Keratinocyte (primary cell): Measurements from ENCODE around the gene RTN4R. TPM values are rescaled to one million over a fixed set of nuclear protein-coding genes. Genes with fewer than 3 reads are reported as not detected.

Experiments
- DNase-seq: peaks from one replicate; pipeline ENCODE4 v3.0.0-alpha.2; 2011; ENCODE audit warnings: low read depth, missing footprints, low spot score
- FAIRE-seq: peaks from 2 replicates; lab custom pipeline; 2011; peaks lifted over from hg19 to GRCh38; lab: Jason Lieb, UNC
- H2AFZ ChIP-seq: 2 replicates; pipeline ENCODE4 v1.6.0; 2012; ENCODE audit warnings: low read length, control low read depth, inconsistent platforms; ENCODE audit not compliant: control insufficient read depth
- H3K27ac ChIP-seq: 2 replicates; pipeline ENCODE4 v1.5.1; 2011; ENCODE audit warnings: low read length; ENCODE audit not compliant: control insufficient read depth, insufficient read depth
- H3K27me3 ChIP-seq: 3 replicates; pipeline ENCODE4 v1.6.0; 2011; ENCODE audit warnings: low read length; ENCODE audit not compliant: control insufficient read depth, insufficient read depth; ENCODE audit errors: extremely low read depth
- H3K36me3 ChIP-seq, 2 experiments: 2 replicates in 1 of 2; 3 replicates in 1 of 2; pipeline ENCODE4 v1.5.1; 2011; ENCODE audit warnings: low read length in 2 of 2, mild to moderate bottlenecking in 1 of 2; ENCODE audit not compliant: control insufficient read depth in 2 of 2, insufficient read depth in 2 of 2; ENCODE audit errors: extremely low read depth in 1 of 2
- H3K4me1 ChIP-seq: 3 replicates; pipeline ENCODE4 v1.5.1; 2011; ENCODE audit warnings: low read length; ENCODE audit not compliant: control insufficient read depth, insufficient read depth; ENCODE audit errors: extremely low read depth
- H3K4me2 ChIP-seq: 3 replicates; pipeline ENCODE4 v1.6.0; 2011; ENCODE audit warnings: low read depth, low read length; ENCODE audit not compliant: control insufficient read depth, insufficient read depth; ENCODE audit errors: extremely low read depth
- H3K4me3 ChIP-seq, 3 experiments: fragments of 200-600 bp in 1 of 3; sonication (generic) in 1 of 3; 2 replicates in 2 of 3; 3 replicates in 1 of 3; pipeline ENCODE4 v1.5.1; 2011 to 2016; ENCODE audit warnings: low read length in 3 of 3, mild to moderate bottlenecking in 3 of 3, control low read depth in 2 of 3, inconsistent platforms in 1 of 3, low read depth in 1 of 3, mixed read lengths in 1 of 3, mixed run types in 1 of 3, moderate library complexity in 1 of 3; ENCODE audit not compliant: control insufficient read depth in 2 of 3, insufficient read depth in 2 of 3; ENCODE audit errors: extremely low read depth in 1 of 3
- H3K79me2 ChIP-seq: 2 replicates; pipeline ENCODE4 v1.6.0; 2012; ENCODE audit warnings: low read length; ENCODE audit not compliant: control insufficient read depth, insufficient read depth
- H3K9ac ChIP-seq: 3 replicates; pipeline ENCODE4 v1.6.0; 2011; ENCODE audit warnings: low read length; ENCODE audit not compliant: control insufficient read depth, insufficient read depth; ENCODE audit errors: extremely low read depth
- H3K9me1 ChIP-seq: 3 replicates; pipeline ENCODE4 v1.6.0; 2011; ENCODE audit warnings: low read length; ENCODE audit not compliant: control insufficient read depth, insufficient read depth; ENCODE audit errors: extremely low read depth
- H3K9me3 ChIP-seq: 2 replicates; pipeline ENCODE4 v1.5.1; 2012; ENCODE audit warnings: low read depth, low read length; ENCODE audit not compliant: control insufficient read depth
- H4K20me1 ChIP-seq: 3 replicates; pipeline ENCODE4 v1.6.0; 2011; ENCODE audit warnings: low read length; ENCODE audit not compliant: control insufficient read depth, insufficient read depth; ENCODE audit errors: extremely low read depth
- EZH2 ChIP-seq: IDR thresholded peaks from one replicate; pipeline ENCODE4 v1.6.1; 2012; ENCODE audit warnings: inconsistent platforms, mild to moderate bottlenecking, low read length, moderate library complexity
- dilution Hi-C: fragments of 300-500 bp; cut with MboI; formaldehyde crosslinking; loops from one replicate; pipeline ENCODE4 v1.7.0; 2020; ENCODE audit warnings: low sequenced_read_pairs; ENCODE audit not compliant: extremely low pct_ligation_motif_present
- polyA plus RNA-seq, 5 experiments: library from polyadenylated mRNA; depleted of rRNA in 3 of 5; stranded (reverse) in 3 of 5; stranded (forward) in 1 of 5; unstranded in 1 of 5; fragments of >200 nt; gene quantifications; 1 replicate in 1 of 5; 2 replicates in 3 of 5; 3 replicates in 1 of 5; pipeline versions ENCODE4 v1.2.1 to v1.2.3, GENCODE V29; 2011 to 2012; ENCODE audit warnings: missing spikeins in 2 of 5, low read depth in 1 of 5, low replicate concordance in 1 of 5
- TF ChIP-seq, protein P1 (sequence below), 3 experiments: IDR thresholded peaks in 1 of 3; conservative IDR thresholded peaks in 1 of 3; optimal IDR thresholded peaks in 1 of 3; 2 replicates in 2 of 3; 3 replicates in 1 of 3; pipeline versions ENCODE3 to v1.5.1; 2011; ENCODE audit warnings: low read length in 3 of 3, mild to moderate bottlenecking in 3 of 3, moderate library complexity in 2 of 3, control low read depth in 1 of 3, inconsistent platforms in 1 of 3; ENCODE audit not compliant: insufficient read depth in 2 of 3; ENCODE audit errors: extremely low read depth in 1 of 3

Gene RTN4R
- polyA plus RNA-seq, 1 donor (not counting 4 experiments of a cell fraction or from before 2014, with no cell fraction given), result 2.5 TPM

- Histone ChIP-seq H3K4me3 (no peak overlapping the region), H3K4me2 (no peak overlapping the region), H3K27me3 (peaks cover 16% of the 10 kb centered on the region), H2AFZ (no peak overlapping the region), H4K20me1 (no peaks in the 10 kb centered on the region), H3K79me2 (no peaks in the 10 kb centered on the region), H3K9ac (no peak overlapping the region), H3K27ac (no peak overlapping the region), H3K9me1 (no peaks in the 10 kb centered on the region), H3K9me3 (no peaks in the 10 kb centered on the region), H3K4me1 (no peaks in the 10 kb centered on the region), H3K36me3 (no peaks in the 10 kb centered on the region)
- TF ChIP-seq, protein P1, sequence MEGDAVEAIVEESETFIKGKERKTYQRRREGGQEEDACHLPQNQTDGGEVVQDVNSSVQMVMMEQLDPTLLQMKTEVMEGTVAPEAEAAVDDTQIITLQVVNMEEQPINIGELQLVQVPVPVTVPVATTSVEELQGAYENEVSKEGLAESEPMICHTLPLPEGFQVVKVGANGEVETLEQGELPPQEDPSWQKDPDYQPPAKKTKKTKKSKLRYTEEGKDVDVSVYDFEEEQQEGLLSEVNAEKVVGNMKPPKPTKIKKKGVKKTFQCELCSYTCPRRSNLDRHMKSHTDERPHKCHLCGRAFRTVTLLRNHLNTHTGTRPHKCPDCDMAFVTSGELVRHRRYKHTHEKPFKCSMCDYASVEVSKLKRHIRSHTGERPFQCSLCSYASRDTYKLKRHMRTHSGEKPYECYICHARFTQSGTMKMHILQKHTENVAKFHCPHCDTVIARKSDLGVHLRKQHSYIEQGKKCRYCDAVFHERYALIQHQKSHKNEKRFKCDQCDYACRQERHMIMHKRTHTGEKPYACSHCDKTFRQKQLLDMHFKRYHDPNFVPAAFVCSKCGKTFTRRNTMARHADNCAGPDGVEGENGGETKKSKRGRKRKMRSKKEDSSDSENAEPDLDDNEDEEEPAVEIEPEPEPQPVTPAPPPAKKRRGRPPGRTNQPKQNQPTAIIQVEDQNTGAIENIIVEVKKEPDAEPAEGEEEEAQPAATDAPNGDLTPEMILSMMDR (optimal IDR thresholded peaks at IDR 0.05 in 1 of 3, IDR thresholded peaks at IDR 0.05 in 1 of 3, conservative IDR thresholded peaks at IDR 0.05 in 1 of 3; ENCODE audit: extremely low read depth in 1 of 3, insufficient read depth in 2 of 3, low read length in 3 of 3), result no peak
- TF ChIP-seq EZH2, result no peak
- dilution Hi-C loops, result no loop called here
- no peak for DNase-seq
- no peak for FAIRE-seq
These were observed 23.5 kb upstream of the RTN4R start for GRCh38 chr22:20291604-20292063.

DNA sequence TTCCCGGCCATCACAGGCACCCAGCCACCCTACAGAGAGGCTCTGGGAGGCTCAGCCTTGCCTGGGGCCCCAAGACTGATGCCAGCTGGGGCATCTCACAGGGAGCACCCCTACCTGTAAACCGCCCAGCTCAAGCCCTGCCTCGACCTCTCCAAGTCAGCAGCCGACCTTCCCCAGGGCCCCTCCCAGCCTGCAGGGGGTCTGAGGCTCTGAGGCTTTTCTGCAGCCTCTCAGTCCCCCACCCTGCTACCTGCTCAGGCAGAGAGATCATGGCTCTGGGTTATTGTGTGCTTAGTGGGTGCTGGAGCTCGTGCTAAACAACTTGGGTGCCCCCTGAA lies 23.1 kb upstream of the RTN4R start:
- Histone ChIP-seq H3K79me2 (no peaks in the 10 kb centered on the region), H3K27ac (no peak overlapping the region), H2AFZ (no peak overlapping the region), H3K4me3 (no peak overlapping the region), H3K4me1 (no peaks in the 10 kb centered on the region), H3K27me3 (peaks cover 16% of the 10 kb centered on the region), H3K9me3 (no peaks in the 10 kb centered on the region), H4K20me1 (no peaks in the 10 kb centered on the region), H3K4me2 (no peak overlapping the region), H3K9ac (no peak overlapping the region), H3K9me1 (no peaks in the 10 kb centered on the region), H3K36me3 (no peaks in the 10 kb centered on the region)
- TF ChIP-seq, protein P1 (optimal IDR thresholded peaks at IDR 0.05 in 1 of 3, IDR thresholded peaks at IDR 0.05 in 1 of 3, conservative IDR thresholded peaks at IDR 0.05 in 1 of 3; ENCODE audit: extremely low read depth in 1 of 3, insufficient read depth in 2 of 3, low read length in 3 of 3), result no peak
- no peak for TF ChIP-seq EZH2
- DNase-seq (no peak), FAIRE-seq (no peak)
- dilution Hi-C loops, result no loop called here
